NCI-H510A treated with DMSO at 0.1 percent for 48 hours (cell line): ENCODE data around the gene SH2D3C.

Source experiments
- DNase-seq: peaks from one replicate; lab custom pipeline; 2025; lab: John Stamatoyannopoulos, UW

The SH2D3C gene

GRCh38 chr9:127778280-127779135 lies at the start of gene SH2D3C:
TSS of gene SH2D3C (minus strand) at chr9:127778666. CDS start at chr9:127778627, 39 bp downstream.
- DNase-seq = no peak

GRCh38 chr9:127826253-127826913 lies 47.9 kb upstream of the SH2D3C start:
- no peak for DNase-seq

- DNase-seq = no peak
Measured at GRCh38 chr9:127825319-127826051, 47.0 kb upstream of the SH2D3C start.

GRCh38 chr9:127822108-127822507 lies 43.6 kb upstream of the SH2D3C start:
- no peak for DNase-seq

GRCh38 chr9:127818574-127818973 lies 40.1 kb upstream of the SH2D3C start:
- DNase-seq = no peak

GRCh38 chr9:127817881-127818434 lies 39.5 kb upstream of the SH2D3C start:
- no peak for DNase-seq

GRCh38 chr9:127816728-127817127 lies 38.3 kb upstream of the SH2D3C start:
- no peak for DNase-seq

- no peak for DNase-seq
Measured at GRCh38 chr9:127816362-127816725, 37.9 kb upstream of the SH2D3C start.

GRCh38 chr9:127815512-127816361 lies 37.3 kb upstream of the SH2D3C start:
- DNase-seq = no peak

GRCh38 chr9:127814619-127815511 lies 36.4 kb upstream of the SH2D3C start:
- no peak for DNase-seq

- DNase-seq = no peak
Measured at GRCh38 chr9:127813686-127814226, 35.3 kb upstream of the SH2D3C start.

GRCh38 chr9:127812936-127813675 lies 34.6 kb upstream of the SH2D3C start:
- DNase-seq = no peak

GRCh38 chr9:127812011-127812410 lies 33.5 kb upstream of the SH2D3C start:
- no peak for DNase-seq

- DNase-seq = no peak
Measured at GRCh38 chr9:127810378-127811187, 32.1 kb upstream of the SH2D3C start.

- no peak for DNase-seq
Measured at GRCh38 chr9:127809540-127810377, 31.3 kb upstream of the SH2D3C start.

GRCh38 chr9:127809002-127809539 lies 30.6 kb upstream of the SH2D3C start:
- no peak for DNase-seq

GRCh38 chr9:127808347-127809001 lies 30.0 kb upstream of the SH2D3C start:
- DNase-seq = no peak
